CD4-positive, alpha-beta T cell (primary cell): Measurements from ENCODE around the gene EDA2R. TPM values are rescaled to one million over a fixed set of nuclear protein-coding genes. Genes with fewer than 3 reads are reported as not detected.
A peak's percentile ranks its signal among the peaks of the same experiment; 100 is the strongest.

Source experiments
- ATAC-seq: fragments of 200-7000 bp; cut with Tn5 transposase; one replicate; pipeline ENCODE4 v1.10.0; 2022; ENCODE audit warnings: mild to moderate bottlenecking; ENCODE audit not compliant: poor library complexity
- CTCF ChIA-PET: fragments of 350-600 bp; sonication (Branson Sonifier 250); formaldehyde crosslinking; loops from one replicate; lab custom pipeline; 2021; ENCODE audit warnings: antibody characterized with exemption, inconsistent platforms; lab: Charles Lee
- POLR2A ChIA-PET: fragments of 350-600 bp; sonication (Branson Sonifier 250); formaldehyde crosslinking; loops from one replicate; lab custom pipeline; 2021; ENCODE audit warnings: antibody characterized with exemption, inconsistent platforms; lab: Charles Lee
- DNase-seq, 14 experiments: peaks; one replicate each; pipeline ENCODE4 v3.0.0-alpha.2; 2013 to 2020; ENCODE audit warnings: mixed read lengths in 2 of 14
- H3K27ac ChIP-seq, 2 donors: one replicate each; pipeline versions ENCODE4 v1.5.1 to v1.7.0; 2013; ENCODE audit warnings: low read length in 2 of 2, low read depth in 1 of 2, mild to moderate bottlenecking in 1 of 2
- H3K27me3 ChIP-seq, 2 experiments: 1 replicate in 1 of 2; 2 replicates in 1 of 2; pipeline versions ENCODE4 v1.6.1 to v1.7.0; 2013; ENCODE audit warnings: low read length in 2 of 2, control low read depth in 1 of 2, mild to moderate bottlenecking in 1 of 2, moderate library complexity in 1 of 2; ENCODE audit not compliant: insufficient read depth in 2 of 2, control insufficient read depth in 1 of 2
- H3K36me3 ChIP-seq: one replicate; pipeline ENCODE4 v1.6.1; 2013; ENCODE audit warnings: low read length, control low read depth; ENCODE audit not compliant: insufficient read depth
- H3K4me1 ChIP-seq: one replicate; pipeline ENCODE4 v1.6.1; 2013; ENCODE audit warnings: low read length, control low read depth; ENCODE audit not compliant: insufficient read depth
- H3K4me3 ChIP-seq: one replicate; pipeline ENCODE4 v1.5.1; 2013; ENCODE audit warnings: mild to moderate bottlenecking, low read length, moderate library complexity
- H3K9me3 ChIP-seq, 2 experiments: 1 replicate in 1 of 2; 2 replicates in 1 of 2; pipeline versions ENCODE4 v1.6.1 to v1.7.0; 2013; ENCODE audit warnings: low read length in 2 of 2, mild to moderate bottlenecking in 2 of 2, control low read depth in 1 of 2, moderate library complexity in 1 of 2; ENCODE audit not compliant: control insufficient read depth in 1 of 2, insufficient read depth in 1 of 2
- H3K27ac Mint-ChIP-seq: one replicate; pipeline ENCODE4 v1.8.0; 2020; ENCODE audit warnings: mixed read lengths
- H3K27me3 Mint-ChIP-seq: one replicate; pipeline ENCODE4 v1.8.0; 2021; ENCODE audit warnings: mixed read lengths
- H3K36me3 Mint-ChIP-seq: one replicate; pipeline ENCODE4 v1.8.0; 2021; ENCODE audit warnings: low read depth, mixed read lengths
- H3K4me1 Mint-ChIP-seq: one replicate; pipeline ENCODE4 v1.8.0; 2021; ENCODE audit warnings: low read depth, mixed read lengths
- H3K4me3 Mint-ChIP-seq: one replicate; pipeline ENCODE4 v1.8.0; 2020; ENCODE audit warnings: mild to moderate bottlenecking, mixed read lengths
- H3K9me3 Mint-ChIP-seq: one replicate; pipeline ENCODE4 v1.8.0; 2020; ENCODE audit warnings: mixed read lengths
- intact Hi-C, 2 experiments: fragments of 100-400 bp; cut with DNase I in 1 of 2; cut with micrococcal nuclease in 1 of 2; formaldehyde crosslinking; loops; one replicate each; pipeline versions ENCODE4 v1.15.1 to v1.9.0; 2023 to 2025; cut with DNase I, micrococcal nuclease
- polyA plus RNA-seq, 2 donors: library from polyadenylated mRNA; unstranded; fragments of 120-200 nt; gene quantifications; one replicate each; pipeline ENCODE4 v1.2.1, GENCODE V29; 2013
- total RNA-seq, 174 experiments: library from RNA in 2 of 174; stranded (reverse) in 2 of 174; gene quantifications; one replicate each; pipeline ENCODE4 v1.2.3 and lab custom pipeline; 2021 to 2026
- TF ChIP-seq, protein P1 (sequence below): fragments of 200-600 bp; IDR thresholded peaks from one replicate; pipeline ENCODE4 v1.8.0; 2022; ENCODE audit warnings: antibody characterized with exemption, mild to moderate bottlenecking

EDA2R gene, protein sequence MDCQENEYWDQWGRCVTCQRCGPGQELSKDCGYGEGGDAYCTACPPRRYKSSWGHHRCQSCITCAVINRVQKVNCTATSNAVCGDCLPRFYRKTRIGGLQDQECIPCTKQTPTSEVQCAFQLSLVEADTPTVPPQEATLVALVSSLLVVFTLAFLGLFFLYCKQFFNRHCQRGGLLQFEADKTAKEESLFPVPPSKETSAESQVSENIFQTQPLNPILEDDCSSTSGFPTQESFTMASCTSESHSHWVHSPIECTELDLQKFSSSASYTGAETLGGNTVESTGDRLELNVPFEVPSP
- total RNA-seq (under 1 TPM in 1 of 2 experiments, not detected in 1; 0.17 TPM), total RNA-seq (lab: John Stamatoyannopoulos, UW) (0 to 1.9 (median 0.39) reads per million in 172 experiments)
- polyA plus RNA-seq (2013, experiment 1 of 2): 0.14 TPM
- 0.29 TPM for polyA plus RNA-seq (2013, experiment 2 of 2)

DNA sequence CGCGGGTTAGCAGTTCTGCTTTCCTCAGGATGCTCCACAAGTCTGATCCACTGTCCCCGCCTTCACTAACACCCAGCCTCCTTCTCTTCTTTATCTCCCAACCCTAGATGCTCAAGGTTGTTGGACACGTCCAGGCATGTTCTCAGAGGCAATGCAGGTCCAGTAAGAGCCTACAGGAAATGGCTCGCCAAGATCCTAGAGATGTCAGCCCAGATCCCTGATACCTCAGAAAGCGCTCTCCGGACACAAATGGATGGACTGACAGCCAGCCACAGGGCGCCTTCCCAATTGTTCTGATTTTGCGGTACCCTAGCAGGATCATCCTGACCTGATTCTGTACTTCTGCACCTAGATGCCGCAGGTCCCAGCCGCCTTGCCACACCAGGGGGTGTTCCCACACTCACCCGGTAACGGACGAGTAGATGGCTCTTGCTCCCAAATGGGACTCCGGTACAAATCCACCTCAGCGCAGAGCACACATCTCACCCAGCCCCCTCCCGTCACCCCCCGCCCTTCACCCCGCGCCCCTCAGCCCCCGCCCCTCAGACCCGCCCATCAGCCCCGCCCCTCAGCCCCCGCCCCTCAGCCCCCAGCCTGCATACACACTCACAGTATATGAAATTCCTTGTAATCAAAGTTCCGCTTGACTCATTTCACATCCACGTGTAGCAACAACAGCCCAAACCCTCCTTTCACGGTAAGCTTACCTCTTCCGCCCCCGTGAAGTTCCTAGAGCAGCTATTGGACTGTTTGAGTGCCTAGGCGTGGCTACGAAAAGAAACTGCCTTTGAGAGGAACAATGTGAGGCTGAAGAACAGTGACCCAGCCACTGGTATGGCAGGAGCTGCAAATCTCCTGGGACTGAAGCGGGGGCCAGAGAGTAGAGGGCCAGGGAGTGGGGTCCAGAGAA is at the start of gene EDA2R:
TSS of gene EDA2R (minus strand) at position 488 of the 910 bp plus-strand sequence. CDS start 23,058 bp downstream, outside the sequence.
- Mint-ChIP-seq H3K9me3 (no peaks in the 10 kb centered on the region), H3K27ac (no peak within 1 kb of the TSS), H3K36me3 (no peaks in the 10 kb centered on the region), H3K4me3 (peak within 1 kb of the TSS; percentile 77), H3K4me1 (peaks cover 4% of the 10 kb centered on the region), H3K27me3 (peaks cover 4% of the 10 kb centered on the region)
- no peaks in the 10 kb centered on the region for H3K27me3 ChIP-seq
- intact Hi-C loops: no loop called here
- H3K9me3 ChIP-seq: no peaks in the 10 kb centered on the region
- H3K27ac ChIP-seq: no peak within 1 kb of the TSS
- TF ChIP-seq, protein P1, sequence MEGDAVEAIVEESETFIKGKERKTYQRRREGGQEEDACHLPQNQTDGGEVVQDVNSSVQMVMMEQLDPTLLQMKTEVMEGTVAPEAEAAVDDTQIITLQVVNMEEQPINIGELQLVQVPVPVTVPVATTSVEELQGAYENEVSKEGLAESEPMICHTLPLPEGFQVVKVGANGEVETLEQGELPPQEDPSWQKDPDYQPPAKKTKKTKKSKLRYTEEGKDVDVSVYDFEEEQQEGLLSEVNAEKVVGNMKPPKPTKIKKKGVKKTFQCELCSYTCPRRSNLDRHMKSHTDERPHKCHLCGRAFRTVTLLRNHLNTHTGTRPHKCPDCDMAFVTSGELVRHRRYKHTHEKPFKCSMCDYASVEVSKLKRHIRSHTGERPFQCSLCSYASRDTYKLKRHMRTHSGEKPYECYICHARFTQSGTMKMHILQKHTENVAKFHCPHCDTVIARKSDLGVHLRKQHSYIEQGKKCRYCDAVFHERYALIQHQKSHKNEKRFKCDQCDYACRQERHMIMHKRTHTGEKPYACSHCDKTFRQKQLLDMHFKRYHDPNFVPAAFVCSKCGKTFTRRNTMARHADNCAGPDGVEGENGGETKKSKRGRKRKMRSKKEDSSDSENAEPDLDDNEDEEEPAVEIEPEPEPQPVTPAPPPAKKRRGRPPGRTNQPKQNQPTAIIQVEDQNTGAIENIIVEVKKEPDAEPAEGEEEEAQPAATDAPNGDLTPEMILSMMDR: no peak
- H3K4me3 ChIP-seq: peak within 1 kb of the TSS; percentile 33
- CTCF ChIA-PET: no interaction called here
- DNase-seq (peak in 6 of 14 experiments; percentile 1 to 45 (median 25)), ATAC-seq (peak; percentile 70)
- POLR2A ChIA-PET: interaction anchor here (0.8 kb wide), 1 partner anchor 90 kb away, joined by 3 read pairs; no protein-coding TSS in a partner anchor
- no peaks in the 10 kb centered on the region for H3K36me3 ChIP-seq
- no peaks in the 10 kb centered on the region for H3K4me1 ChIP-seq

DNA sequence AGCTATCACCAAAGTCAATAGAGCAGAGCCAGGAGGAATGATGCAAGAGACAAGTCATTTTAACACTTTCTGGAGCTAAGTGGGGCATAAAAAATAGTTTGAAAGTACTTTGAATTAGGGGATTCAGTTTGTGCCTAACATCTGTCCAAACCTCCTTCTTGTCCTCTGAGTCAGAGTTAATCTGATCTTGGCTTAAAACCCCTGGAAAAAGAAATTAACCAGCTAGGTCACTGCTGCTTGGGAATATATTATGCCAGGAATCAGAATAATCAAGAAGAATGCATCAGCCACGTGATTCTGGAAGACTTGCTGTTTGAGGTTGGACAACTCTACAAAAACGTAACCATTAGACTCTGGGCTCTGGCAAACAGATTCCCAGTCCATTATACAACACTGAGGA is 45.3 kb upstream of the EDA2R start:
- Histone ChIP-seq H3K4me3 (no peak overlapping the region), H3K9me3 (no peaks in the 10 kb centered on the region), H3K36me3 (no peaks in the 10 kb centered on the region), H3K27me3 (no peaks in the 10 kb centered on the region), H3K4me1 (no peaks in the 10 kb centered on the region), H3K27ac (no peak overlapping the region)
- TF ChIP-seq, protein P1: no peak
- no peaks in the 10 kb centered on the region for H3K4me1 Mint-ChIP-seq
- ChIA-PET CTCF (no interaction called here), POLR2A (no interaction called here)
- intact Hi-C loops: no loop called here
- H3K27ac Mint-ChIP-seq: no peak overlapping the region
- no peaks in the 10 kb centered on the region for H3K36me3 Mint-ChIP-seq
- no peak for ATAC-seq
- no peak overlapping the region for H3K4me3 Mint-ChIP-seq
- DNase-seq: no peak
- no peaks in the 10 kb centered on the region for H3K9me3 Mint-ChIP-seq
- no peaks in the 10 kb centered on the region for H3K27me3 Mint-ChIP-seq

DNA sequence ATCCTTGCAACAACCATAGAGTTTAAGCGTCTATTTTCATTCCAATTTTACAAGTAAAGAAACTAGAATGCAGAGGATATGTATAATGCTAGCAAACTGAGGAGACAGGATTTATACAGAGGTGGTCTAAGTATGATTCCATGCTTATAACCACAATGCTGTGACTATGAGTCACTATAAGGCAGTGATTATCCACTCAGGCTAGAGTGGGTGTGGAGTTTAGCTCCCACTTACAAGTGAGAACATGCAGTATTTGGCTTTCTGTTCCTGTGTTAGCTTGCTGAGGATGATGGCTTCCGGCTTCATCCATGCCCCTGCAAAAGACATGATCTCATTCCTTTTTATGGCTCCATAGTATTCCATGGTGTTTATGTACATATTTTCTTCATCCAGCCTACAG is 41.6 kb upstream of the EDA2R start:
- intact Hi-C loops: no loop called here

More for the DNA sequence above, 41.6 kb upstream of the EDA2R start:
- CTCF ChIA-PET: no interaction called here
- H3K36me3 Mint-ChIP-seq: no peaks in the 10 kb centered on the region
- TF ChIP-seq, protein P1: no peak
- Histone ChIP-seq H3K4me3 (no peak overlapping the region), H3K36me3 (no peaks in the 10 kb centered on the region), H3K27ac (no peak overlapping the region), H3K4me1 (no peaks in the 10 kb centered on the region), H3K27me3 (no peaks in the 10 kb centered on the region), H3K9me3 (no peaks in the 10 kb centered on the region)
- POLR2A ChIA-PET: no interaction called here
- H3K27me3 Mint-ChIP-seq: no peaks in the 10 kb centered on the region
- H3K27ac Mint-ChIP-seq: no peak overlapping the region
- H3K9me3 Mint-ChIP-seq: no peaks in the 10 kb centered on the region
- DNase-seq (no peak), ATAC-seq (no peak)
- no peaks in the 10 kb centered on the region for H3K4me1 Mint-ChIP-seq
- H3K4me3 Mint-ChIP-seq: no peak overlapping the region
